PFSK-1 (cell line): ENCODE measurements around the gene MYCT1.

Experiments used
- FOXP2 ChIP-seq: optimal IDR thresholded peaks from 2 replicates; pipeline ENCODE3; 2011; ENCODE audit warnings: borderline replicate concordance, control low read depth, inconsistent platforms; ENCODE audit not compliant: insufficient read depth; ENCODE audit errors: extremely low read length, extremely low read depth
- POLR2AphosphoS5 ChIP-seq: IDR thresholded peaks from 2 replicates; pipeline ENCODE4 v1.6.1; 2012; ENCODE audit warnings: low read depth, mild to moderate bottlenecking, control low read depth, low read length, moderate library complexity
- SIN3A ChIP-seq: IDR thresholded peaks from 2 replicates; pipeline ENCODE4 v1.6.1; 2012; ENCODE audit warnings: mild to moderate bottlenecking, low read length, moderate library complexity, borderline replicate concordance; ENCODE audit not compliant: insufficient read depth
- TAF1 ChIP-seq: IDR thresholded peaks from 2 replicates; pipeline ENCODE4 v1.6.1; 2012; ENCODE audit warnings: low read length, control low read depth, borderline replicate concordance; ENCODE audit not compliant: insufficient read depth
- TF ChIP-seq, protein P1 (sequence below), 2 experiments: IDR thresholded peaks; 2 replicates each; pipeline versions ENCODE4 v1.6.1 to v1.8.0; 2011 to 2012; ENCODE audit warnings: low read depth in 2 of 2, low read length in 2 of 2, control low read depth in 1 of 2, inconsistent platforms in 1 of 2, mild to moderate bottlenecking in 1 of 2, moderate library complexity in 1 of 2; ENCODE audit not compliant: insufficient read depth in 1 of 2

Gene MYCT1

DNA sequence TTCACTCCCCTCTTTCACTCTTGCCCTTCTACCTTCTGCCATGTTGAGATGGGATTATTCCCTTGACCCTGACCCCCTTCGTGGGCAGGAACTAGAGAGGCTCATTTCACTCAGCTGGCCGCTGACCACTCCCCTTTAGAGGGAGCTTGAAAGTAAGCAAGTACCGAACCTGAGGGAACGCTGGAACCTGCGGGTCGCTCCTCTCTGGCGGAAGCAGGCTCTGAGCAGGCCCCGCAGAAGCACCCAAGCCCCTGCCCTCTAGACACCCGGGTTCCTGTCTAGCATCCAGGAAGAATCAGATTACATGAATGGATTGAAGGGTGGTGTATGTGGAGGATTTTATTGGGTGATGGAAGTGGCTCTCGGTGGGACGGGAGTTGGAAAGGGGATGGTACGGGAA lies 11.9 kb upstream of the MYCT1 start:
- no peak for TF ChIP-seq TAF1
- no peak for TF ChIP-seq FOXP2

DNA sequence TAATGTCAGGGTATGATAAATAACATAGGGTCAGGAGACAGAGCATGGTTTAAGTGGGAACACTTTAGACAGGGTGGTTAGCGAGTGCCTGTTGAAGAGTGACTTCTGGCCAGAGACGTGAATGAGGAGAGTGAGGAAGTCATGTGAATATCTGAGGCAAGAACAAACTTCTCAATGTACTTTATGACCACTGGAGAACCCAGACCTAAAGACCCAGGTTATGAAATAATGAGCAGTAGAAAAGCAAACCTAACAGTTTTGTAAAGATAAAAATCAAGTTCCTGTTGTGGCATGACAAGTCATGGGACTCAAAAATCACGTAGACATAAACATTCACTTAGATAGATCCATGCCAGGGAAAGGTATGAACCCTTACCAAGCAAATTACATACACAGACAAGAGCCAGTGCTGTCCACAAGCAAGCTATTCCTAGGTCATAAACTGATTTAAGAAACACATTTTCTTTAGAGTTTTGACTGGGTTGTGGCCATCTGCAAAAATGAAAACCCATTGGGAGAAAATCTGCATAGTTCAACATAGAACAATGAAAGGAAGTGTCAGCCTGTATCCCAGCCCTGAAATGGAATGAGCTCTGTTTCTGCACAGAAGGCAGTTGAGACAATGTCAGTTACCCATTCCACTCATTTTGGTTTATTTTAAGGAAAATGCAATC lies 2.2 kb upstream of the MYCT1 start:
- TF ChIP-seq FOXP2 (no peak), SIN3A (no peak), POLR2AphosphoS5 (no peak), TAF1 (no peak)
- TF ChIP-seq, protein P1, sequence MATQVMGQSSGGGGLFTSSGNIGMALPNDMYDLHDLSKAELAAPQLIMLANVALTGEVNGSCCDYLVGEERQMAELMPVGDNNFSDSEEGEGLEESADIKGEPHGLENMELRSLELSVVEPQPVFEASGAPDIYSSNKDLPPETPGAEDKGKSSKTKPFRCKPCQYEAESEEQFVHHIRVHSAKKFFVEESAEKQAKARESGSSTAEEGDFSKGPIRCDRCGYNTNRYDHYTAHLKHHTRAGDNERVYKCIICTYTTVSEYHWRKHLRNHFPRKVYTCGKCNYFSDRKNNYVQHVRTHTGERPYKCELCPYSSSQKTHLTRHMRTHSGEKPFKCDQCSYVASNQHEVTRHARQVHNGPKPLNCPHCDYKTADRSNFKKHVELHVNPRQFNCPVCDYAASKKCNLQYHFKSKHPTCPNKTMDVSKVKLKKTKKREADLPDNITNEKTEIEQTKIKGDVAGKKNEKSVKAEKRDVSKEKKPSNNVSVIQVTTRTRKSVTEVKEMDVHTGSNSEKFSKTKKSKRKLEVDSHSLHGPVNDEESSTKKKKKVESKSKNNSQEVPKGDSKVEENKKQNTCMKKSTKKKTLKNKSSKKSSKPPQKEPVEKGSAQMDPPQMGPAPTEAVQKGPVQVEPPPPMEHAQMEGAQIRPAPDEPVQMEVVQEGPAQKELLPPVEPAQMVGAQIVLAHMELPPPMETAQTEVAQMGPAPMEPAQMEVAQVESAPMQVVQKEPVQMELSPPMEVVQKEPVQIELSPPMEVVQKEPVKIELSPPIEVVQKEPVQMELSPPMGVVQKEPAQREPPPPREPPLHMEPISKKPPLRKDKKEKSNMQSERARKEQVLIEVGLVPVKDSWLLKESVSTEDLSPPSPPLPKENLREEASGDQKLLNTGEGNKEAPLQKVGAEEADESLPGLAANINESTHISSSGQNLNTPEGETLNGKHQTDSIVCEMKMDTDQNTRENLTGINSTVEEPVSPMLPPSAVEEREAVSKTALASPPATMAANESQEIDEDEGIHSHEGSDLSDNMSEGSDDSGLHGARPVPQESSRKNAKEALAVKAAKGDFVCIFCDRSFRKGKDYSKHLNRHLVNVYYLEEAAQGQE (IDR thresholded peaks at IDR 0.05; ENCODE audit: insufficient read depth in 1 of 2, low read depth in 2 of 2, low read length in 2 of 2), result no peak

DNA sequence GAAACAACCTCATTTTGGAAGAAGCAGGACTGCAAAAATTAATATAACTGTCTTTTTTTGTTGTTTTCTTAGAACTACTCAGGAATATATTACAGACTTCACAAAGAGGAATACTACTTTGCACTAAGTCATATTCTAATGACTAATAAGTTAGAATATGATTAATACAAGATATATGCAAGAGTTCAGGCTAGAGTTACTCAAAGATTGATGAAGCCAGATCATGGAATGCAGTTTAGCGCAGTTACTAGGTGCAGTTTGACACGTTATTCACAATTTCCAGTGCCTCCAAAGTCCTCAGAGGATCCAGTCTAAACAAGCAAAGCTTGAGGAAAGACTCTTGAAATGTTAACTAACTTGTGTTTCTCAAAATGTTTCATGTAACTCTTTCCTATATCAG lies 1.2 kb upstream of the MYCT1 start:
- TF ChIP-seq, protein P1 (IDR thresholded peaks at IDR 0.05; ENCODE audit: insufficient read depth in 1 of 2, low read depth in 2 of 2, low read length in 2 of 2), result no peak
- no peak for TF ChIP-seq SIN3A
- no peak for TF ChIP-seq FOXP2
- TF ChIP-seq TAF1, result no peak
- no peak for TF ChIP-seq POLR2AphosphoS5

DNA sequence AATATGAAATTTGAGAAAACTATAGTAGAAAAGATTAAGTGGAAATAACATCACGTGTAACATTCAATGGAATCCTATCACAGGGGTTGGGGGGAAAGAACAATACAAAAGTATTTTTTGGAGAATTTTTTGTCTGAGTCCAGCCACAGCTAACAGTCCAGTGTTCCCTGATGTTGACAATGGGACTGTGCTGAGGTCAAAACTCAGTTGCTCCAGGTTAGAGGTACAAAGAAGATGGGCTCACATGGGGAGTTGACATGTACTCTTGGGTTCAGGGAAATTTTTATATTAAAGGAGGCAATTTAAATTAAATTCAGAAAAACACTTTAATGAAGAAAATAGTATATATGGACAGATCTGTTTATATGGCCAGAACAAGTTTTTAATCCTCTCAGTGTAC lies 995 bp downstream of the MYCT1 start:
- TF ChIP-seq POLR2AphosphoS5 (no peak), TAF1 (no peak), FOXP2 (no peak), SIN3A (no peak)
- TF ChIP-seq, protein P1 (IDR thresholded peaks at IDR 0.05; ENCODE audit: insufficient read depth in 1 of 2, low read depth in 2 of 2, low read length in 2 of 2), result no peak

DNA sequence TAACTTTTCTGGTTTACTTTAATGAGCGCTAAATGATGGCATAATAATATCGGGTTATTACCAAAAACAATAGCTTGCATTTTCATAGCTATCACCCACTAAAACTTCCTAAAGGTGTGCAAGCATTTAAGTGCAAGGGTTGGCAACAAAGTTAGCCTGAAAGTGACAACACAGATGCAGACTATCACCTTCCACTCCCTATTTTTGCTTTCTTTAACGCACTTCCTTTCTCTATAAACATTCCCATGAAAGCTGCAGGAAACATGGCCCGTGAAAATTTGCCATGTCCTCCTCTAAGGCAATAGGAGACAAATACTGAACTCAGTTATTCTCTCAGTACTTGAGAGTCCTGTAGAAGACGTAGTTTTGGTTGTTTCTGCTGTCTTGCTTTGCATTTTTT lies 2.7 kb downstream of the MYCT1 start:
- TF ChIP-seq FOXP2 (no peak), SIN3A (no peak), TAF1 (no peak), POLR2AphosphoS5 (no peak)
- TF ChIP-seq, protein P1 (IDR thresholded peaks at IDR 0.05; ENCODE audit: insufficient read depth in 1 of 2, low read depth in 2 of 2, low read length in 2 of 2), result no peak
